ENCODE data around the gene RAB40C.

RAB40C gene

GRCh38 chr16:631808-632358, 42.0 kb downstream of the RAB40C start:
- no peak for DNase-seq (ENCODE audit: low spot score)

GRCh38 chr16:632486-633335, 42.8 kb downstream of the RAB40C start:
- no peak for DNase-seq (ENCODE audit: low spot score)

GRCh38 chr16:633336-634050, 43.6 kb downstream of the RAB40C start:
- DNase-seq (ENCODE audit: low spot score), result no peak

GRCh38 chr16:634051-634670, 44.3 kb downstream of the RAB40C start:
- no peak for DNase-seq (ENCODE audit: low spot score)

- no peak for DNase-seq (ENCODE audit: low spot score)
Observed at GRCh38 chr16:634996-635395, 45.1 kb downstream of the RAB40C start.

- DNase-seq (ENCODE audit: low spot score), result no peak
Observed at GRCh38 chr16:635573-636205, 45.8 kb downstream of the RAB40C start.

GRCh38 chr16:636206-637080, 46.6 kb downstream of the RAB40C start, which contains the start of gene METTL26:
Gene METTL26, minus strand, starts transcription at chr16:636305. Its CDS starts 15 bp downstream, at chr16:636290.
- DNase-seq (ENCODE audit: low spot score), result peak; percentile 93

GRCh38 chr16:637081-638018, 47.5 kb downstream of the RAB40C start:
- peak; percentile 100 for DNase-seq (ENCODE audit: low spot score)

GRCh38 chr16:638034-638543, 48.2 kb downstream of the RAB40C start:
- DNase-seq (ENCODE audit: low spot score), result no peak

GRCh38 chr16:638836-639235, 49.0 kb downstream of the RAB40C start:
- no peak for DNase-seq (ENCODE audit: low spot score)

- DNase-seq (ENCODE audit: low spot score), result no peak
Observed at GRCh38 chr16:640614-641013, 50.7 kb downstream of the RAB40C start.

GRCh38 chr16:641326-642188, 51.7 kb downstream of the RAB40C start, which contains the start of gene MCRIP2:
Gene MCRIP2, plus strand, starts transcription at chr16:641828. Its CDS starts 164 bp downstream, at chr16:641992.
- DNase-seq (ENCODE audit: low spot score), result peak; percentile 91

- DNase-seq (ENCODE audit: low spot score), result peak; percentile 26
Observed at GRCh38 chr16:642189-643049, 52.6 kb downstream of the RAB40C start.

GRCh38 chr16:643050-643368, 53.1 kb downstream of the RAB40C start:
- no peak for DNase-seq (ENCODE audit: low spot score)

GRCh38 chr16:644556-644955, 54.7 kb downstream of the RAB40C start:
- no peak for DNase-seq (ENCODE audit: low spot score)

GRCh38 chr16:645852-646678, 56.2 kb downstream of the RAB40C start:
- no peak for DNase-seq (ENCODE audit: low spot score)

- DNase-seq (ENCODE audit: low spot score), result no peak
Observed at GRCh38 chr16:646679-647172, 56.9 kb downstream of the RAB40C start.
